Prostate gland (tissue), 2 donors: ENCODE measurements around the gene SLC2A4RG.

Experiments used
- CTCF ChIP-seq, 4 experiments: fragments of 200-600 bp in 2 of 4; fragments of 450-650 bp in 2 of 4; sonication (generic) in 2 of 4; IDR thresholded peaks; 1 replicate in 3 of 4; 2 replicates in 1 of 4; pipeline ENCODE4 v1.5.1; 2016 to 2019; ENCODE audit warnings: antibody characterized with exemption in 4 of 4, mild to moderate bottlenecking in 2 of 4, moderate library complexity in 2 of 4
- POLR2A ChIP-seq: fragments of 450-650 bp; IDR thresholded peaks from one replicate; pipeline ENCODE4 v1.6.1; 2016; ENCODE audit warnings: antibody characterized with exemption, mild to moderate bottlenecking
- POLR2AphosphoS5 ChIP-seq: sonication (generic); formaldehyde crosslinking; IDR thresholded peaks from one replicate; pipeline ENCODE4 v1.6.1; 2017; ENCODE audit warnings: antibody characterized with exemption

GRCh38 chr20:63772781-63773518 is 33.4 kb downstream of the SLC2A4RG start:
- TF ChIP-seq CTCF (IDR thresholded peaks at IDR 0.05) (no peak), POLR2AphosphoS5 (no peak), POLR2A (no peak)
